Tongue (tissue), 2 donors: ENCODE measurements around the gene LDLRAD1. TPM values are rescaled to one million over a fixed set of nuclear protein-coding genes. Genes with fewer than 3 reads are reported as not detected.
A peak's percentile ranks its signal among the peaks of the same experiment; 100 is the strongest.
"Not testable (repeated sequence)": the region's sequence is repeated elsewhere in the genome, so short reads cannot be mapped to it uniquely, and the experiment has no call there.

Experiments used
- DNase-seq: peaks from one replicate; pipeline ENCODE4 v3.0.0-alpha.2; 2015
- total RNA-seq: library from RNA; depleted of rRNA; stranded (reverse); fragments of >200 nt; gene quantifications from one replicate; pipeline ENCODE4 v1.2.3, GENCODE V29; 2014

The LDLRAD1 gene
- total RNA-seq = not detected

- DNase-seq = no peak
Observed at GRCh38 chr1:54017979-54018378, at the start of gene LDLRAD1. LDLRAD1 (minus strand) TSS chr1:54018186; CDS start chr1:54018112, 74 bp downstream.

- no peak for DNase-seq
Observed at GRCh38 chr1:54064299-54064698, 46.3 kb upstream of the LDLRAD1 start.

- DNase-seq = peak; percentile 6
Observed at GRCh38 chr1:54054438-54054749, 36.4 kb upstream of the LDLRAD1 start.

- no peak for DNase-seq
Observed at GRCh38 chr1:54053745-54054437, 35.9 kb upstream of the LDLRAD1 start.

- peak; percentile 100 for DNase-seq
Observed at GRCh38 chr1:54052934-54053744, 35.2 kb upstream of the LDLRAD1 start, which contains the start of the genes TCEANC2 and TMEM59. TCEANC2 (plus strand) TSS chr1:54053608; CDS start chr1:54054423, 815 bp downstream. TMEM59 (minus strand) TSS chr1:54053204; CDS start chr1:54053188, 16 bp downstream.

GRCh38 chr1:54052431-54052933 is 34.5 kb upstream of the LDLRAD1 start:
- peak; percentile 62 for DNase-seq

- DNase-seq = peak; percentile 18
Observed at GRCh38 chr1:54051933-54052430, 34.0 kb upstream of the LDLRAD1 start.

- not testable (repeated sequence) for DNase-seq
Observed at GRCh38 chr1:54050435-54050834, 32.4 kb upstream of the LDLRAD1 start.

- no peak for DNase-seq
Observed at GRCh38 chr1:54047384-54048305, 29.7 kb upstream of the LDLRAD1 start.

GRCh38 chr1:54046671-54047383 is 28.8 kb upstream of the LDLRAD1 start:
- DNase-seq = no peak

- no peak for DNase-seq
Observed at GRCh38 chr1:54045496-54045895, 27.5 kb upstream of the LDLRAD1 start.

GRCh38 chr1:54041806-54042205 is 23.8 kb upstream of the LDLRAD1 start:
- DNase-seq = no peak

- DNase-seq = no peak
Observed at GRCh38 chr1:54037476-54037875, 19.5 kb upstream of the LDLRAD1 start.

GRCh38 chr1:54028306-54029251 is 10.6 kb upstream of the LDLRAD1 start:
- no peak for DNase-seq

- no peak for DNase-seq
Observed at GRCh38 chr1:54027848-54028247, 9.9 kb upstream of the LDLRAD1 start.

- not testable (repeated sequence) for DNase-seq
Observed at GRCh38 chr1:54024811-54025210, 6.8 kb upstream of the LDLRAD1 start.

- peak; percentile 11 for DNase-seq
Observed at GRCh38 chr1:54024358-54024757, 6.4 kb upstream of the LDLRAD1 start.

- DNase-seq = not testable (repeated sequence)
Observed at GRCh38 chr1:54019562-54020176, 1.7 kb upstream of the LDLRAD1 start.

GRCh38 chr1:54018635-54019034 is 649 bp upstream of the LDLRAD1 start:
- DNase-seq = no peak
